Endothelial cell of umbilical vein (primary cell): ENCODE measurements around the gene SLC9A9. TPM values are rescaled to one million over a fixed set of nuclear protein-coding genes. Genes with fewer than 3 reads are reported as not detected.

Source experiments
- BruUV-seq: library from RNA; stranded (reverse); fragments of 400-500 nt; replicated peaks from 2 replicates; lab custom pipeline; 2021; lab: Mats Ljungman, UMichigan
- CTCF ChIA-PET: fragments of 300-600, 350-600 bp; sonication (Branson Sonifier 250); formaldehyde crosslinking; loops from one replicate; lab custom pipeline; 2021; ENCODE audit warnings: antibody characterized with exemption, inconsistent platforms; lab: Charles Lee
- POLR2A ChIA-PET: fragments of 300-600, 350-600 bp; sonication (Branson Sonifier 250); formaldehyde crosslinking; loops from one replicate; lab custom pipeline; 2021; ENCODE audit warnings: antibody characterized with exemption, inconsistent platforms; lab: Charles Lee
- DNase-seq: peaks from one replicate; pipeline ENCODE4 v3.0.0-alpha.2; 2011; ENCODE audit warnings: low read depth, low spot score
- FAIRE-seq: peaks from 2 replicates; lab custom pipeline; 2011; peaks lifted over from hg19 to GRCh38; lab: Jason Lieb, UNC
- H2AFZ ChIP-seq: 2 replicates; pipeline ENCODE4 v1.6.0; 2012; ENCODE audit warnings: low read depth, low read length, control low read depth, inconsistent platforms
- H3K27ac ChIP-seq: 2 replicates; pipeline ENCODE4 v1.5.1; 2011; ENCODE audit warnings: low read depth, mild to moderate bottlenecking, control low read depth, low read length, moderate library complexity; ENCODE audit not compliant: insufficient read depth
- H3K27me3 ChIP-seq, 2 experiments: 2 replicates each; pipeline versions ENCODE4 v1.6.0 to v1.6.1; 2011; ENCODE audit warnings: low read length in 2 of 2, mixed read lengths in 1 of 2; ENCODE audit not compliant: control insufficient read depth in 2 of 2, insufficient read depth in 2 of 2
- H3K36me3 ChIP-seq, 2 experiments: 2 replicates in 1 of 2; 3 replicates in 1 of 2; pipeline ENCODE4 v1.5.1; 2011; ENCODE audit warnings: low read length in 2 of 2, mild to moderate bottlenecking in 1 of 2, moderate library complexity in 1 of 2; ENCODE audit not compliant: control insufficient read depth in 2 of 2, insufficient read depth in 2 of 2; ENCODE audit errors: extremely low read depth in 1 of 2
- H3K4me1 ChIP-seq: 3 replicates; pipeline ENCODE4 v1.5.1; 2011; ENCODE audit warnings: mild to moderate bottlenecking, low read length; ENCODE audit not compliant: control insufficient read depth, insufficient read depth; ENCODE audit errors: extremely low read depth
- H3K4me2 ChIP-seq: 2 replicates; pipeline ENCODE4 v1.6.1; 2011; ENCODE audit warnings: low read length, control low read depth, mixed read lengths; ENCODE audit not compliant: insufficient read depth
- H3K4me3 ChIP-seq, 3 experiments: fragments of 200-600 bp in 1 of 3; sonication (generic), shearing (Covaris generic) in 1 of 3; replicated peaks in 1 of 3; 2 replicates each; pipeline ENCODE4 v1.5.1; 2011 to 2016; ENCODE audit warnings: control low read depth in 3 of 3, low read length in 3 of 3, mild to moderate bottlenecking in 2 of 3, inconsistent platforms in 1 of 3, low read depth in 1 of 3, moderate library complexity in 1 of 3; ENCODE audit not compliant: insufficient read depth in 1 of 3
- H3K79me2 ChIP-seq: 2 replicates; pipeline ENCODE4 v1.6.0; 2012; ENCODE audit warnings: low read length, inconsistent platforms; ENCODE audit not compliant: control insufficient read depth, insufficient read depth
- H3K9ac ChIP-seq: replicated peaks from 2 replicates; pipeline ENCODE3; 2011; ENCODE audit warnings: low read length, control low read depth; ENCODE audit not compliant: insufficient read depth; ENCODE audit errors: extremely low read depth
- H3K9me1 ChIP-seq: replicated peaks from 3 replicates; pipeline ENCODE4 v1.6.0; 2011; ENCODE audit warnings: mild to moderate bottlenecking, low read length; ENCODE audit not compliant: control insufficient read depth, insufficient read depth; ENCODE audit errors: extremely low read depth
- H3K9me3 ChIP-seq: replicated peaks from 2 replicates; pipeline ENCODE4 v1.5.1; 2012; ENCODE audit warnings: low read length, inconsistent platforms; ENCODE audit not compliant: control insufficient read depth, insufficient read depth
- H4K20me1 ChIP-seq: replicated peaks from 2 replicates; pipeline ENCODE3; 2011; ENCODE audit warnings: mild to moderate bottlenecking, low read length; ENCODE audit not compliant: control insufficient read depth, insufficient read depth; ENCODE audit errors: extremely low read depth
- EZH2 ChIP-seq: IDR thresholded peaks from 2 replicates; pipeline ENCODE4 v1.6.1; 2012; ENCODE audit warnings: borderline replicate concordance, low read depth, mild to moderate bottlenecking, moderate library complexity, low read length, inconsistent platforms; ENCODE audit not compliant: severe bottlenecking
- FOS ChIP-seq: IDR thresholded peaks from 2 replicates; pipeline ENCODE4 v1.6.1; 2011; ENCODE audit warnings: mild to moderate bottlenecking, low read length, moderate library complexity, borderline replicate concordance; ENCODE audit not compliant: insufficient read depth
- GATA2 ChIP-seq: IDR thresholded peaks from 2 replicates; pipeline ENCODE4 v1.7.0; 2011; ENCODE audit warnings: low read depth, mild to moderate bottlenecking, moderate library complexity, mixed read lengths, low read length; ENCODE audit not compliant: insufficient read length, insufficient read depth
- JUN ChIP-seq: IDR thresholded peaks from 2 replicates; pipeline ENCODE4 v1.6.1; 2011; ENCODE audit warnings: borderline replicate concordance, low read depth; ENCODE audit not compliant: insufficient read length, insufficient read depth
- MYC ChIP-seq: IDR thresholded peaks from one replicate; pipeline ENCODE4 v1.6.1; 2011; ENCODE audit warnings: mild to moderate bottlenecking, low read depth, low read length
- POLR2A ChIP-seq: IDR thresholded peaks from 2 replicates; pipeline ENCODE4 v1.6.1; 2012; ENCODE audit warnings: low read depth, mild to moderate bottlenecking, control low read depth, low read length
- POLR2AphosphoS5 ChIP-seq: IDR thresholded peaks from 2 replicates; pipeline ENCODE4 v1.6.1; 2012; ENCODE audit warnings: low read depth, mild to moderate bottlenecking, control low read depth, low read length, moderate library complexity; ENCODE audit not compliant: insufficient read depth
- dilution Hi-C: fragments of 300-500 bp; cut with MboI; formaldehyde crosslinking; loops from one replicate; pipeline ENCODE4 v1.15.0; 2019; ENCODE audit warnings: low sequenced_read_pairs; ENCODE audit not compliant: extremely low pct_ligation_motif_present
- intact Hi-C: fragments of 100-400 bp; cut with micrococcal nuclease; formaldehyde crosslinking; loops from one replicate; pipeline ENCODE4 v1.10.0; 2022
- polyA plus RNA-seq, 4 experiments: library from polyadenylated mRNA; depleted of rRNA in 3 of 4; stranded (reverse) in 3 of 4; unstranded in 1 of 4; fragments of >200 nt; gene quantifications; 2 replicates each; pipeline versions ENCODE4 v1.2.1 to v1.2.3, GENCODE V29; 2011 to 2012; ENCODE audit warnings: missing spikeins in 1 of 4
- total RNA-seq: library from RNA; stranded (reverse); gene quantifications from 2 replicates; pipeline ENCODE4 v1.2.3, GENCODE V29; 2021
- TF ChIP-seq, protein P1 (sequence below), 2 donors: IDR thresholded peaks; 1 replicate in 1 of 2; 2 replicates in 1 of 2; pipeline ENCODE4 v1.5.1; 2011; ENCODE audit warnings: low read length in 2 of 2, mild to moderate bottlenecking in 2 of 2, moderate library complexity in 2 of 2, control low read depth in 1 of 2, inconsistent platforms in 1 of 2, low read depth in 1 of 2; ENCODE audit not compliant: insufficient read depth in 1 of 2; ENCODE audit errors: extremely low read depth in 1 of 2
- TF ChIP-seq, protein P2 (sequence below): IDR thresholded peaks from 2 replicates; pipeline ENCODE4 v1.6.1; 2011; ENCODE audit not compliant: insufficient read depth, insufficient read length

SLC9A9 gene
- total and polyA plus RNA-seq, 2 donors (not counting 3 experiments of a cell fraction or from before 2014, with no cell fraction given), result 1.5 to 1.8 TPM

DNA sequence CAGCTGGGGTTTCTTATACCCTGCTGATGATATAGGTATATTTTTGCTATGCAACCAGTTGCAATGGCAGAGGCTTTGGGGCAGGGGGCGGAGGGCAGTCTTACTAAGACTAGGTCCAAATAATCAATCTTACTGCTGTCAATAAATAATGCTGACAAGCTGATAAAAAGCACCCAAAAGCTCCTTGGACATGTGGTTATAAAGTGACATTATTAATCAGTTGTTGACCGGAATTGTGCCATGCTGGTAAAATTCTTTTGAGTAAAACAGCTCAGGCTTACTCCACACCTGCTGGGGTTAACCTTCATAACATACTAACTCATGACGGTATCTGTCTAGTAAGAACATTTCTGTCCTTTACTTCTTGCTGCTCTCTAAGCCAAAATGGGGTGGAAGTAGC is 626.8 kb downstream of the SLC9A9 start:
- intact Hi-C loops (no loop called here), dilution Hi-C loops (no loop called here)
- no peak for TF ChIP-seq GATA2
- TF ChIP-seq EZH2, result no peak
- TF ChIP-seq, protein P1, sequence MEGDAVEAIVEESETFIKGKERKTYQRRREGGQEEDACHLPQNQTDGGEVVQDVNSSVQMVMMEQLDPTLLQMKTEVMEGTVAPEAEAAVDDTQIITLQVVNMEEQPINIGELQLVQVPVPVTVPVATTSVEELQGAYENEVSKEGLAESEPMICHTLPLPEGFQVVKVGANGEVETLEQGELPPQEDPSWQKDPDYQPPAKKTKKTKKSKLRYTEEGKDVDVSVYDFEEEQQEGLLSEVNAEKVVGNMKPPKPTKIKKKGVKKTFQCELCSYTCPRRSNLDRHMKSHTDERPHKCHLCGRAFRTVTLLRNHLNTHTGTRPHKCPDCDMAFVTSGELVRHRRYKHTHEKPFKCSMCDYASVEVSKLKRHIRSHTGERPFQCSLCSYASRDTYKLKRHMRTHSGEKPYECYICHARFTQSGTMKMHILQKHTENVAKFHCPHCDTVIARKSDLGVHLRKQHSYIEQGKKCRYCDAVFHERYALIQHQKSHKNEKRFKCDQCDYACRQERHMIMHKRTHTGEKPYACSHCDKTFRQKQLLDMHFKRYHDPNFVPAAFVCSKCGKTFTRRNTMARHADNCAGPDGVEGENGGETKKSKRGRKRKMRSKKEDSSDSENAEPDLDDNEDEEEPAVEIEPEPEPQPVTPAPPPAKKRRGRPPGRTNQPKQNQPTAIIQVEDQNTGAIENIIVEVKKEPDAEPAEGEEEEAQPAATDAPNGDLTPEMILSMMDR (IDR thresholded peaks at IDR 0.05; ENCODE audit: extremely low read depth in 1 of 2, insufficient read depth in 1 of 2, low read depth in 1 of 2, low read length in 2 of 2), result no peak
- no peak for TF ChIP-seq MYC
- TF ChIP-seq JUN, result no peak
- no peak for TF ChIP-seq POLR2A
- no peak for TF ChIP-seq POLR2AphosphoS5
- no peak for TF ChIP-seq FOS
- TF ChIP-seq, protein P2, sequence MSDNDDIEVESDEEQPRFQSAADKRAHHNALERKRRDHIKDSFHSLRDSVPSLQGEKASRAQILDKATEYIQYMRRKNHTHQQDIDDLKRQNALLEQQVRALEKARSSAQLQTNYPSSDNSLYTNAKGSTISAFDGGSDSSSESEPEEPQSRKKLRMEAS, result no peak
- Histone ChIP-seq H3K9ac (no peak overlapping the region), H2AFZ (no peak overlapping the region), H3K27me3 (no peaks in the 10 kb centered on the region), H3K9me3 (no peaks in the 10 kb centered on the region), H4K20me1 (no peaks in the 10 kb centered on the region), H3K27ac (no peak overlapping the region), H3K79me2 (no peaks in the 10 kb centered on the region), H3K4me3 (no peak overlapping the region), H3K4me1 (no peaks in the 10 kb centered on the region), H3K4me2 (no peak overlapping the region), H3K9me1 (no peaks in the 10 kb centered on the region), H3K36me3 (no peaks in the 10 kb centered on the region)
- CTCF ChIA-PET, result no interaction called here
- POLR2A ChIA-PET, result no interaction called here
- FAIRE-seq (no peak), DNase-seq (no peak)
- BruUV-seq, result no TSS peak
